ENCODE measurements around the gene RALY.

DNA sequence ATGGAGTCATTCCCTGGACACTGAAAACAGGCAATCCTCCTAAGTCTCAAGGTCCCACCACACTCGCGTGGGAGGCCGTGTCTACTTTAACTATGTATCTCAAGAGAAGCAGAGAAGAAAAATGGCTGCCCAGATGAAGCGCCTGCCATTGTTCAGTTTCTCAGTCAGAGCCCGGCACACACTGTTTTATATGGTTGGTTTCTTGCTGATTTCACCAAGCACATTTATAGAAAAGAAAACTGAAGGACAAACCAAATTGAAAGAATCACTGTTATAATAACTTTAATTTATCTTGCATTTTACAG, 95.4 kb downstream of the RALY start:
- TF ChIP-seq, protein P1, sequence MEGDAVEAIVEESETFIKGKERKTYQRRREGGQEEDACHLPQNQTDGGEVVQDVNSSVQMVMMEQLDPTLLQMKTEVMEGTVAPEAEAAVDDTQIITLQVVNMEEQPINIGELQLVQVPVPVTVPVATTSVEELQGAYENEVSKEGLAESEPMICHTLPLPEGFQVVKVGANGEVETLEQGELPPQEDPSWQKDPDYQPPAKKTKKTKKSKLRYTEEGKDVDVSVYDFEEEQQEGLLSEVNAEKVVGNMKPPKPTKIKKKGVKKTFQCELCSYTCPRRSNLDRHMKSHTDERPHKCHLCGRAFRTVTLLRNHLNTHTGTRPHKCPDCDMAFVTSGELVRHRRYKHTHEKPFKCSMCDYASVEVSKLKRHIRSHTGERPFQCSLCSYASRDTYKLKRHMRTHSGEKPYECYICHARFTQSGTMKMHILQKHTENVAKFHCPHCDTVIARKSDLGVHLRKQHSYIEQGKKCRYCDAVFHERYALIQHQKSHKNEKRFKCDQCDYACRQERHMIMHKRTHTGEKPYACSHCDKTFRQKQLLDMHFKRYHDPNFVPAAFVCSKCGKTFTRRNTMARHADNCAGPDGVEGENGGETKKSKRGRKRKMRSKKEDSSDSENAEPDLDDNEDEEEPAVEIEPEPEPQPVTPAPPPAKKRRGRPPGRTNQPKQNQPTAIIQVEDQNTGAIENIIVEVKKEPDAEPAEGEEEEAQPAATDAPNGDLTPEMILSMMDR (IDR thresholded peaks at IDR 0.05) = no peak
- TF ChIP-seq TP53 (CRISPR knock-in tag; IDR thresholded peaks at IDR 0.05) = no peak
- TF ChIP-seq, protein P2, sequence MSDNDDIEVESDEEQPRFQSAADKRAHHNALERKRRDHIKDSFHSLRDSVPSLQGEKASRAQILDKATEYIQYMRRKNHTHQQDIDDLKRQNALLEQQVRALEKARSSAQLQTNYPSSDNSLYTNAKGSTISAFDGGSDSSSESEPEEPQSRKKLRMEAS (IDR thresholded peaks at IDR 0.05) = no peak
- TF ChIP-seq EHF (CRISPR knock-in tag; IDR thresholded peaks at IDR 0.05) = no peak
- TF ChIP-seq, protein P3, sequence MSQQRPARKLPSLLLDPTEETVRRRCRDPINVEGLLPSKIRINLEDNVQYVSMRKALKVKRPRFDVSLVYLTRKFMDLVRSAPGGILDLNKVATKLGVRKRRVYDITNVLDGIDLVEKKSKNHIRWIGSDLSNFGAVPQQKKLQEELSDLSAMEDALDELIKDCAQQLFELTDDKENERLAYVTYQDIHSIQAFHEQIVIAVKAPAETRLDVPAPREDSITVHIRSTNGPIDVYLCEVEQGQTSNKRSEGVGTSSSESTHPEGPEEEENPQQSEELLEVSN (IDR thresholded peaks at IDR 0.05; ENCODE audit: borderline replicate concordance, low read depth) = no peak
- TF ChIP-seq PHF8 (IDR thresholded peaks at IDR 0.05; ENCODE audit: borderline replicate concordance, low read depth) = no peak
- no peak for TF ChIP-seq SMC3 (IDR thresholded peaks at IDR 0.05)
- no peak for TF ChIP-seq CHD2 (IDR thresholded peaks at IDR 0.05; ENCODE audit: low read length, partially characterized antibody)
- TF ChIP-seq, protein P4, sequence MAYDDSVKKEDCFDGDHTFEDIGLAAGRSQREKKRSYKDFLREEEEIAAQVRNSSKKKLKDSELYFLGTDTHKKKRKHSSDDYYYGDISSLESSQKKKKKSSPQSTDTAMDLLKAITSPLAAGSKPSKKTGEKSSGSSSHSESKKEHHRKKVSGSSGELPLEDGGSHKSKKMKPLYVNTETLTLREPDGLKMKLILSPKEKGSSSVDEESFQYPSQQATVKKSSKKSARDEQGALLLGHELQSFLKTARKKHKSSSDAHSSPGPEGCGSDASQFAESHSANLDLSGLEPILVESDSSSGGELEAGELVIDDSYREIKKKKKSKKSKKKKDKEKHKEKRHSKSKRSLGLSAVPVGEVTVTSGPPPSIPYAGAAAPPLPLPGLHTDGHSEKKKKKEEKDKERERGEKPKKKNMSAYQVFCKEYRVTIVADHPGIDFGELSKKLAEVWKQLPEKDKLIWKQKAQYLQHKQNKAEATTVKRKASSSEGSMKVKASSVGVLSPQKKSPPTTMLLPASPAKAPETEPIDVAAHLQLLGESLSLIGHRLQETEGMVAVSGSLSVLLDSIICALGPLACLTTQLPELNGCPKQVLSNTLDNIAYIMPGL (CRISPR knock-in tag; IDR thresholded peaks at IDR 0.05; ENCODE audit: borderline replicate concordance) = no peak
- TF ChIP-seq RFX5 (IDR thresholded peaks at IDR 0.05) = no peak
- TF ChIP-seq JUNB (IDR thresholded peaks at IDR 0.05) = no peak
- TF ChIP-seq, protein P5, sequence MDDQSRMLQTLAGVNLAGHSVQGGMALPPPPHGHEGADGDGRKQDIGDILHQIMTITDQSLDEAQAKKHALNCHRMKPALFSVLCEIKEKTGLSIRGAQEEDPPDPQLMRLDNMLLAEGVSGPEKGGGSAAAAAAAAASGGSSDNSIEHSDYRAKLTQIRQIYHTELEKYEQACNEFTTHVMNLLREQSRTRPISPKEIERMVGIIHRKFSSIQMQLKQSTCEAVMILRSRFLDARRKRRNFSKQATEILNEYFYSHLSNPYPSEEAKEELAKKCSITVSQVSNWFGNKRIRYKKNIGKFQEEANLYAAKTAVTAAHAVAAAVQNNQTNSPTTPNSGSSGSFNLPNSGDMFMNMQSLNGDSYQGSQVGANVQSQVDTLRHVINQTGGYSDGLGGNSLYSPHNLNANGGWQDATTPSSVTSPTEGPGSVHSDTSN (IDR thresholded peaks at IDR 0.05) = no peak
- no peak for TF ChIP-seq POLR2A (IDR thresholded peaks at IDR 0.05; ENCODE audit: low read length)
